GM21423 (cell line): ENCODE results near the gene HOXB6.

ENCODE experiments used
- ATAC-seq: cut with Tn5 transposase; IDR thresholded peaks from one replicate; pipeline ENCODE4 v1.9.1; 2021; ENCODE audit warnings: mild to moderate bottlenecking, moderate library complexity; ENCODE audit not compliant: unreplicated experiment

The HOXB6 gene

DNA sequence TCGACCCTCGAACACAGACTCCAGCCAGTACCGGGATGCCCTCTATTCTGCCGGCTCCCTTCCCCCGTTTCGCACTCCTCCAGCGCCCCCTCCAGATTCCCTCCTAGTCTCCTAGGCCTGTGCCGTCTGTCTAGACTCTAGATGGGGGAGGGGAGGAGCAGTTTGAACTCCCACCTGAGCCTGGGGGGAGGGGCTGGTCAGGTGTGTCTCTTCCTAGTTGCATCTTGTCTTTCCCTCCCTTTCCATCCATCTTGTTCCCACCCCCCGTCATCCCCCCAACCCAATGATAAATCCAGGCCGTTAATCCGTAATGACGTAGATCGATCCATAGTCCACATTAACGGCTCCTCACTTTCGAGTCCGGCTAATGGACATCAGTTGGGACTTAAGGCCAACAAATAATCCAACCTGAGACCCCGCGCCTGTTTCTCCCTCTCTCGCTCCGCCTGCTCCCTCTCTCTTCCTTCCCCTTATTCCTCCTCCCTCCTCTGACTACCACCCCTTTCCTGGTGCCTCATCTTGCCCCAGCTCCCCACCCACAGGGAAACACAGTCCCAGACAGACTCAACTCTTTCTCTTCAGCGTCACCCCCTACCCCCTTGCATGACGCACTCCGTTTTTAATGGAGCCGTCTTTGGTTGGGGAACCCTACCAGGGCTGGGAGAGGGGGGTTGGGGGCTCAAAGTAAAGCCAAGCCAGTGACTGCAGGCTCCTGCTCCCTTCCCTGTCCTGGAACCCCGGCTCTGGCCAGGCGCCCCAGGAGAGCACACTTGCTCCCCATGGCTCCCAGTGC is 7.9 kb downstream of the HOXB6 start:
- no peak for ATAC-seq

DNA sequence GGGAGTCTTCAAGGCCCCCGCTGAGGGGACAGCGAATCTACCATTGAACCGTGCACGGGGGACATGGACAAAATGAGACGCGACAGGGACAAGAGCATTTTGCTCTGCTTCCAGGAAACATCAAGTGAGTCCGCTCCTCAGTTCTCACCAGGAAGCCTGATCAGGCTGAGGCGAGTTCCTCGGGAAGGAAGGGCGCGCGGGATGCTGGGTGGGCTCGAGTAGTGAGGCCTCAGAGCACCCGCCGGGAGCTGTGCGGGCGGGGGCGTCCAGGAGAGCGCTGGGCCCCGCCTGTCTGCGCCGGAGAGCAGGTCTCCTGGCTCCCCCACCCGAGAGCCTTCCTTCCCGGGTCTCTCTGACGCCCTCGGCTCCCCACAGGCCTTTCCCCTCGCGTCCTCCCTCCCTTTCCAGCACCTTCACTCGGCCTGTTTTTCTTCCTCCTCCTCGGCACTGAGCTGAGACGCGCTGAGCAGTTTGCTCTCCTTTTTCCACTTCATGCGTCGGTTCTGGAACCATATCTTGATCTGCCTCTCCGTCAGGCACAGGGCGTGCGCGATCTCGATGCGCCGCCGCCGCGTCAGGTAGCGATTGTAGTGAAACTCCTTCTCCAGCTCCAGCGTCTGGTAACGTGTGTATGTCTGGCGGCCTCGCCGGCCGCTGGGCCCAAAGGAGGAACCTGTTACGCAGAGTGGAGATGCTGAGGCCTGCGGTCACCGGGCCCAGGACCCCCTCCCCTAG is 8.6 kb downstream of the HOXB6 start:
- ATAC-seq, result no peak

DNA sequence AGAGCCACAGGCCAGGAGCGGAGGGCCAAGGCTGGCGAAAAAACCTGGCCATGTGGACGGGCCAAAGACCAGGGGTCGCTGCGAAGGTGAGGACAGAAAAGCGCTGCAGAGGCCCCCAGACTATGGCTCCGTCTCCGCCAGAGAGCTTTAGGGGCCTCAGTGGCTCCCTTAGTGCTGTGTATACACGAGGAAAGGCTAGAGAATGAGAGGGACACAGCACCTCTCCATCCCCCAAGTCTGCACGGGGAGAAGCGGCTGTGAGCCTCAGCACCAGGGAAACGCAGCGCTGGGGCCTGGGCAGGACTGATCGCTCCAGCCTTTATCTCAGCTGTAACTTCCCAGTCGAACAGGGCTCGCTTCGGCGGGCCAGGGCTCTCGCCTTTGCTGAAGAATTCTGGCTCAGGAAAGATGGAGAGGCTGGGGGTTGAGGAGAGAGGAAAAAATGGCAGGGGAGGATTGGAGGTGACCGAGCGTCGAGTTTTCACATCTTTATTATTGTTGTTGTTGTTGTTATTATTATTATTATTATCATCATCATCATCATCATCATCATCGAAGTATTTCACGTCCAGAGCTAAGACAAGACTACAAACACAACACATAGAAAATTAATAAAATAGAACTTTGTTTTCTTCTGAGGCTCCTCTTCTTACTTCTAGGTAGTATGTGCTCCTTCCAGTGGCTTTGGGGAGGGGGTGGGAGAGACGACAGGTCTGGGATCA is 9.3 kb downstream of the HOXB6 start:
- ATAC-seq, result no peak

DNA sequence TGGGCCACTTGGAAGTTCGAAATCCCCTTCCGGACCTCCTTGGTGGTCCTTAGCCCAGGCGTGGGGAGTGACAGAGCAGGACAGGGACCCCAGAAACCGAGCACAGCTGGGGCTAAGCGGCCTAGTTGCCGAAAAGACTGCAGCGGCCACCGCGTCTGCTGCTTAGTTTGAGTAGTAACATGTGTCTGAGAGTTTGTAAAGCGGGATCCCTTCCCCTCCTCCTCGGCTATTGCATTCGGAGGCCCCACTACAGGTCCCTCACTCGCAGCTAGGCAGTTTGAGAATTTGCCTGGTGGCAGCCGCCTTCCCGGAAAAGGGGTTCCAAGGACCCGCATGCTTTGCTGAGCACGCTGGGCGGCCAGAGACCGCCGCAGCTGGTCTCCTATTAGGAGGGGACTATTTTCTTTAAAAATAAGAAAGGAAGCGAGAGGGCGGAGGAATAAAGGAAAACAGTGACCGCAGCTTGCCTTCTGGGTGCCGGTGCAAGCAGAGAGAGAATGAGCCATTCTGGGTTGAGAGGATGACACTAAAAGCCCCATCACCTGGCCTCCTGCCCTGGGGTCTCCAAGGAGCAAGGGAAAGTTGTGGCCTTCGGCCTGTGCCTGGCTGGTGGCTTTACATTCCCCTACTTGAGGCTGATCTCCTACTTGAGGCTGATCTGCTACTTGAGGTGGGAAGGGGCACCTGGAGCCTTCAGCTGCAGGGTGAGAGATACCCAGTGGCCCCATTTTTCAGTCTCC is 10.1 kb downstream of the HOXB6 start:
- no peak for ATAC-seq

- no peak for ATAC-seq
These were observed 10.8 kb downstream of the HOXB6 start for GRCh38 chr17:48593840-48594537.

DNA sequence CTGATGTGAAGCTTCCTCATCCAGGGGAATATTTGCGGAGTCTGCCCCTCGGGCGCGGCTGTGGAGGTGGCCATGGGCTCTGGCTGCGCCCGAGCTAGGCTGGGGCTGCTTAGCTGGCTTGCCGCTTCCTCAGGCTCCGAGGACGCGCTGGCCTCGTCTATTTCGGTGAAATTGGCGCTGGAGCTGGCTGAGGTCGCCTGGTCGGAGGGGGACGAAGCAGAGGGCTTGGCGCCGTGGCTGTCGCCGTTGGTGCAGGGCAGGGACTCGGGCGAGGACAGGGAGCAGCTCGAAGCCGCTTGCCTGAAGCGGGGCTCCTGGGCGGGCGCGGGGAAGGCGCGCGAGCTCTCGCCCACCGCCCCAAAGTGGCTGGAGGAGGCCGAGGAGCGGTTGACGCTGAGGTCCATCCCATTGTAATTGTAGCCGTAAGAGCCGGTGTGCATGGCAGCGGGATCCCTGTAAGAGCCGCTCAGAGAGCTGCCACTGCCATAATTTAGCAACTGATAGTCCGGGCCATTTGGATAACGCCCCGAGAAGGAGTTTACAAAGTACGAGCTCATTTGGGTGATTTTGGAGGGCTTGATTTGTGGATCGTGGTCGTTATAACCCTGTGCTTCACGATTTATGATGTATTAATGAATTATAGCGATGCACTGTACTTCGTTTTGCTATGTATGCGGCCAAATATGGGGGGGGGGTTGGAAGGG is 11.5 kb downstream of the HOXB6 start, which contains the start of gene HOXB5:
Gene HOXB5, minus strand, starts transcription at position 654 of the 704 bp plus-strand sequence. Its CDS starts 97 bp downstream, at position 557.
- ATAC-seq, result no peak

GRCh38 chr17:48592577-48592976 is 12.2 kb downstream of the HOXB6 start:
- no peak for ATAC-seq

DNA sequence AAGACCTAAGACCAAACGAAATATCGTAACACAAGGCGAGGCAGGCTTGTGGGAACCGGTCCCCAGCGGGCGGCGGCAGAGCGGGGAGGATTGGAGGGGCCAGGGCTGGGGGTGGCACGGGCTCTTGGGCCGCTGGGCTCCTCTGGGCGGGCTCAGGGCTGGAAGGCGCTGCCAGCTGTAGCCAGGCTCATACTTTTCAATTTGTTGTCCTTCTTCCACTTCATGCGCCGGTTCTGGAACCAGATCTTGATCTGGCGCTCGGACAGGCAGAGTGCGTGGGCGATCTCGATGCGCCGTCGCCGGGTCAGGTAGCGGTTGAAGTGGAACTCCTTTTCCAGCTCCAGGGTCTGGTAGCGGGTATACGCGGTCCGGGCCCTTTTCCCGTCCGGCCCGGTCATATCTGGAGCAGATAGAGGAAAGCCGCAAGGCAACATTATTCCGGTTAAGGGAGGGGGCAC is 12.7 kb downstream of the HOXB6 start:
- ATAC-seq, result no peak

GRCh38 chr17:48591255-48592056 is 13.3 kb downstream of the HOXB6 start:
- no peak for ATAC-seq

DNA sequence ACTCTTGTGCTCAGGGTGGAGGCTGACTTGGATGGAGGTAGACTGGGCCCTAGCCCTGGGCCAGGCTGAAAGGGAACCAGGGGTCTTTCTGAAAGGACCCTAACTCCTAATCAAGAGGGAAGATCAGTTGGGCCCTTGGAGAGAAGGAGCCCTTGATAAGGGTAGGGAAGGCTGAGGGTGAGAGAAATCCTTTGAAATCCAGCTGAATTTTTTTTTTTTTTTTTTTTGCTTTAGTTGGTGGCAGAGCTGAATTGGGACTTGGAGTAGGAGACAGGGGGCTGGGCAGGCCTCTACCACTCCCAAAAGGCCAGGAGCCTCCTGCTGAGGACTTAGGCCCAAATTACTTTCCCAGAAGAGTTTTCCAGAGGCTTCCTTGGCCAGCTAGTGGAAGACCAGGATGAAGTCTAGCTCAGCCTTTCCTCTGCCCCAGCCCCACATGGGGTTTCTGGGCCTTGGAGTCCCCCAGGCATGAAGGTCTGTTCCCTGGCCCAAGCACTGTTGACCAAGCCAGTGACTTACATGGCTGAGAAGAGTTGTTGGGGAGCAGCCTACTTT is 14.1 kb downstream of the HOXB6 start:
- no peak for ATAC-seq

- no peak for ATAC-seq
These were observed 14.8 kb downstream of the HOXB6 start, which contains the start of gene HOXB3 for GRCh38 chr17:48589831-48590606. Gene HOXB3 (minus strand): TSS chr17:48590241. CDS start chr17:48552474, 37,767 bp downstream.

GRCh38 chr17:48589060-48589830 is 15.5 kb downstream of the HOXB6 start:
- ATAC-seq, result no peak

DNA sequence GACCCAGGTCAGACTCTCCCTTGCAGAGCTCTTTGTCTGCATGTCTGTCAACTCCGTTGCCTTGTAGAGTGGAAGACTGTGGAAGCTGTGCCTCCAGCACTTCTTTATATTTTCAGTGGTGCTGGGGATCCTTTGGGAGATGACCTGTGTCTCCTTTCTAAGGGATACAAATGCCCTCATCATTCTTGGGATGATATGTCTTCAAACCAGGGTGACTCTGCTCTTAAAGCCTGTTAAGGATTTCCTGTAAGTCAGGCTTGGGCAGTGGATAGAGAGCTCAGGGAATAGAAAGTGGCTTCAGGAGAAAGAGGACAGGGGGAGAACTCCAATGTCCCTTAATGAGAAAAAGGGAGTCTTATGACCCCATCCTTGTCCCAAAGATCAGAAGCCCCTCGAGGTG is 16.3 kb downstream of the HOXB6 start:
- no peak for ATAC-seq

GRCh38 chr17:48588074-48588415 is 16.7 kb downstream of the HOXB6 start:
- ATAC-seq, result no peak

GRCh38 chr17:48587276-48588073 is 17.3 kb downstream of the HOXB6 start:
- no peak for ATAC-seq
